HG03558 (cell line): ENCODE results near the gene MC4R.

Source experiments
- ATAC-seq: cut with Tn5 transposase; IDR thresholded peaks from one replicate; pipeline ENCODE4 v1.9.1; 2021; ENCODE audit warnings: moderate number of reproducible peaks; ENCODE audit not compliant: unreplicated experiment; ENCODE audit errors: extremely low read depth

Gene MC4R

GRCh38 chr18:60329131-60329530 is 43.4 kb downstream of the MC4R start:
- no peak for ATAC-seq

- no peak for ATAC-seq
Measured at GRCh38 chr18:60327880-60328279, 44.7 kb downstream of the MC4R start.

GRCh38 chr18:60322591-60322990 is 50.0 kb downstream of the MC4R start:
- no peak for ATAC-seq
